ENCODE data around the gene SEPTIN8. TPM values are rescaled to one million over a fixed set of nuclear protein-coding genes. Genes with fewer than 3 reads are reported as not detected.

SEPTIN8 gene
- total and polyA plus RNA-seq, 2 donors (not counting 1 experiment from before 2014, with no cell fraction given): 4.0 to 5.9 TPM

DNA sequence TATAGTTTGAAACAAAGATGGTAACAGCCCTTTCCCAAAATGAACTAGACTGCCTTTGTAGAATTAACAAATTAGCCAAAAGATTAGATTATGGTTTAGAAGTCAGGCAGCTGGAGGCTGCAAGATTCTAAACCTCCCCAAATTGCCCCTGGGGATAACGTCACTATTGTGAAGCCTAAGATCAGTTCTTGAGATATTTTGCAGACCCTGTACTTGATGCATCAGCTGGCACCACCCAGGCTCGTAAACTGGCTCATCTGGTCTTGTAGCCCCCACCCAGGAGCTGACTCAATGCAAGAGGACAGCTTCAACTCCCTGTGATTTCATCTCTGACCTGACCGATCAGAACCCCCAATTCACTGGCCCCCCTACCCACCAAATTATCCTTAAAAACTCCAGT is 31.8 kb upstream of the SEPTIN8 start:
- Mint-ChIP-seq H3K4me1 (peaks cover 17% of the 10 kb centered on the region), H3K4me3 (no peak overlapping the region), H3K9me3 (ENCODE audit: insufficient read depth) (no peaks in the 10 kb centered on the region), H3K27me3 (peaks cover 45% of the 10 kb centered on the region), H3K27ac (no peak overlapping the region)
- ATAC-seq (ENCODE audit: low read depth) (no peak), DNase-seq (no peak)
- 77% methylated on average over 2 of the region's 3 CpGs for WGBS (ENCODE audit: insufficient coverage)
- Histone ChIP-seq H3K27me3 (replicated peaks in 1 of 4; ENCODE audit: control extremely low read depth in 1 of 4, control insufficient read depth in 3 of 4, insufficient read depth in 4 of 4, low read length in 3 of 4) (peaks cover 0 to 45% (median 22%) of the 10 kb centered on the region in 4 experiments), H3K9me3 (ENCODE audit: control extremely low read depth in 1 of 3, control insufficient read depth in 2 of 3, insufficient read depth in 1 of 3, low read length in 2 of 3) (peaks cover 0 to 1% (median 0%) of the 10 kb centered on the region in 3 donors), H2AFZ (ENCODE audit: insufficient read depth, low read depth, low read length, poor library complexity, severe bottlenecking) (no peak overlapping the region), H3K27ac (ENCODE audit: low read length in 2 of 2) (no peak overlapping the region), H3K4me2 (replicated peaks; ENCODE audit: low read depth, low read length, poor library complexity, severe bottlenecking) (no peak overlapping the region), H3K4me1 (ENCODE audit: control insufficient read depth in 2 of 2, insufficient read depth in 2 of 2, low read length in 2 of 2) (peaks cover 10 to 14% of the 10 kb centered on the region in 2 donors), H3K9ac (ENCODE audit: low read length) (no peak overlapping the region), H3K4me3 (ENCODE audit: control extremely low read depth in 1 of 5, extremely low read depth in 1 of 5, insufficient read depth in 1 of 5, low read depth in 2 of 5, low read length in 4 of 5) (no peak overlapping the region), H3K36me3 (replicated peaks in 1 of 2; ENCODE audit: control extremely low read depth in 1 of 2, control insufficient read depth in 1 of 2, extremely low read depth in 1 of 2, insufficient read depth in 2 of 2, low read length in 1 of 2) (no peaks in the 10 kb centered on the region), H4K20me1 (ENCODE audit: control insufficient read depth, insufficient read depth, low read length, poor library complexity, severe bottlenecking) (no peaks in the 10 kb centered on the region), H3K79me2 (ENCODE audit: control insufficient read depth, insufficient read depth, low read length) (no peaks in the 10 kb centered on the region)
- TF ChIP-seq, protein P1, sequence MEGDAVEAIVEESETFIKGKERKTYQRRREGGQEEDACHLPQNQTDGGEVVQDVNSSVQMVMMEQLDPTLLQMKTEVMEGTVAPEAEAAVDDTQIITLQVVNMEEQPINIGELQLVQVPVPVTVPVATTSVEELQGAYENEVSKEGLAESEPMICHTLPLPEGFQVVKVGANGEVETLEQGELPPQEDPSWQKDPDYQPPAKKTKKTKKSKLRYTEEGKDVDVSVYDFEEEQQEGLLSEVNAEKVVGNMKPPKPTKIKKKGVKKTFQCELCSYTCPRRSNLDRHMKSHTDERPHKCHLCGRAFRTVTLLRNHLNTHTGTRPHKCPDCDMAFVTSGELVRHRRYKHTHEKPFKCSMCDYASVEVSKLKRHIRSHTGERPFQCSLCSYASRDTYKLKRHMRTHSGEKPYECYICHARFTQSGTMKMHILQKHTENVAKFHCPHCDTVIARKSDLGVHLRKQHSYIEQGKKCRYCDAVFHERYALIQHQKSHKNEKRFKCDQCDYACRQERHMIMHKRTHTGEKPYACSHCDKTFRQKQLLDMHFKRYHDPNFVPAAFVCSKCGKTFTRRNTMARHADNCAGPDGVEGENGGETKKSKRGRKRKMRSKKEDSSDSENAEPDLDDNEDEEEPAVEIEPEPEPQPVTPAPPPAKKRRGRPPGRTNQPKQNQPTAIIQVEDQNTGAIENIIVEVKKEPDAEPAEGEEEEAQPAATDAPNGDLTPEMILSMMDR (IDR thresholded peaks at IDR 0.05): no peak
- TF ChIP-seq EZH2 (IDR thresholded peaks at IDR 0.05; ENCODE audit: borderline replicate concordance, insufficient read depth, low read depth, low read length, poor library complexity, severe bottlenecking): no peak
- CTCF ChIA-PET: interaction anchor here (0.7 to 1.9 kb wide), 2 partner anchors 12 to 14 kb away, joined by 3 to 11 read pairs; no protein-coding TSS in a partner anchor
- intact Hi-C loops (cut with micrococcal nuclease): no loop called here
- POLR2A ChIA-PET: no interaction called here

- Histone ChIP-seq H3K27me3 (replicated peaks in 1 of 4; ENCODE audit: control extremely low read depth in 1 of 4, control insufficient read depth in 3 of 4, insufficient read depth in 4 of 4, low read length in 3 of 4) (peaks cover 0 to 41% (median 20%) of the 10 kb centered on the region in 4 experiments), H3K4me3 (ENCODE audit: control extremely low read depth in 1 of 5, extremely low read depth in 1 of 5, insufficient read depth in 1 of 5, low read depth in 2 of 5, low read length in 4 of 5) (no peak overlapping the region), H3K4me1 (ENCODE audit: control insufficient read depth in 2 of 2, insufficient read depth in 2 of 2, low read length in 2 of 2) (peaks cover 10 to 11% of the 10 kb centered on the region in 2 donors), H3K9me3 (ENCODE audit: control extremely low read depth in 1 of 3, control insufficient read depth in 2 of 3, insufficient read depth in 1 of 3, low read length in 2 of 3) (peaks cover 0 to 1% (median 0%) of the 10 kb centered on the region in 3 donors), H3K9ac (ENCODE audit: low read length) (no peak overlapping the region), H3K36me3 (replicated peaks in 1 of 2; ENCODE audit: control extremely low read depth in 1 of 2, control insufficient read depth in 1 of 2, extremely low read depth in 1 of 2, insufficient read depth in 2 of 2, low read length in 1 of 2) (no peaks in the 10 kb centered on the region), H4K20me1 (ENCODE audit: control insufficient read depth, insufficient read depth, low read length, poor library complexity, severe bottlenecking) (no peaks in the 10 kb centered on the region), H3K27ac (ENCODE audit: low read length in 2 of 2) (no peak overlapping the region), H3K4me2 (replicated peaks; ENCODE audit: low read depth, low read length, poor library complexity, severe bottlenecking) (no peak overlapping the region), H3K79me2 (ENCODE audit: control insufficient read depth, insufficient read depth, low read length) (no peaks in the 10 kb centered on the region), H2AFZ (ENCODE audit: insufficient read depth, low read depth, low read length, poor library complexity, severe bottlenecking) (no peak overlapping the region)
- ChIA-PET CTCF (interaction anchor here (1.6 to 2.3 kb wide), 2 partner anchors 9 to 12 kb away, joined by 4 to 6 read pairs; no protein-coding TSS in a partner anchor), POLR2A (no interaction called here)
- TF ChIP-seq, protein P1 (IDR thresholded peaks at IDR 0.05): no peak
- TF ChIP-seq EZH2 (IDR thresholded peaks at IDR 0.05; ENCODE audit: borderline replicate concordance, insufficient read depth, low read depth, low read length, poor library complexity, severe bottlenecking): no peak
- no CpG with 5 or more reads among the region's 2 CpGs for WGBS (ENCODE audit: insufficient coverage)
- ATAC-seq (ENCODE audit: low read depth): no peak
- DNase-seq: no peak
- H3K4me1 Mint-ChIP-seq: peaks cover 17% of the 10 kb centered on the region
- intact Hi-C loops (cut with micrococcal nuclease): no loop called here
- no peaks in the 10 kb centered on the region for H3K9me3 Mint-ChIP-seq (ENCODE audit: insufficient read depth)
- H3K4me3 Mint-ChIP-seq: no peak overlapping the region
- peaks cover 46% of the 10 kb centered on the region for H3K27me3 Mint-ChIP-seq
- H3K27ac Mint-ChIP-seq: no peak overlapping the region
These were observed 31.4 kb upstream of the SEPTIN8 start for GRCh38 chr5:132808448-132808847.
